CD1c-positive myeloid dendritic cell (primary cell): Measurements from ENCODE around the gene SUGCT.

ENCODE experiments used
- DNase-seq: peaks from one replicate; pipeline ENCODE4 v3.0.0-alpha.2; 2016; ENCODE audit errors: extremely low spot score

The SUGCT gene

GRCh38 chr7:40674316-40674715, 539.5 kb downstream of the SUGCT start:
- no peak for DNase-seq

- no peak for DNase-seq
These were observed 540.9 kb downstream of the SUGCT start for GRCh38 chr7:40675741-40676140.

- DNase-seq = no peak
These were observed 541.4 kb downstream of the SUGCT start for GRCh38 chr7:40676221-40676620.

GRCh38 chr7:40680657-40681056, 545.9 kb downstream of the SUGCT start:
- DNase-seq = no peak

GRCh38 chr7:40682696-40683095, 547.9 kb downstream of the SUGCT start:
- DNase-seq = no peak

- DNase-seq = no peak
These were observed 559.4 kb downstream of the SUGCT start for GRCh38 chr7:40694026-40694809.

- DNase-seq = no peak
These were observed 560.2 kb downstream of the SUGCT start for GRCh38 chr7:40694991-40695390.

GRCh38 chr7:40697653-40698052, 562.8 kb downstream of the SUGCT start:
- no peak for DNase-seq

GRCh38 chr7:40698214-40698920, 563.6 kb downstream of the SUGCT start:
- DNase-seq = no peak

- no peak for DNase-seq
These were observed 564.1 kb downstream of the SUGCT start for GRCh38 chr7:40698921-40699260.

GRCh38 chr7:40700653-40701421, 566.0 kb downstream of the SUGCT start:
- no peak for DNase-seq

- DNase-seq = no peak
These were observed 567.2 kb downstream of the SUGCT start for GRCh38 chr7:40701836-40702551.

GRCh38 chr7:40704172-40704571, 569.4 kb downstream of the SUGCT start:
- no peak for DNase-seq

GRCh38 chr7:40706829-40707228, 572.0 kb downstream of the SUGCT start:
- DNase-seq = no peak

GRCh38 chr7:40709062-40709964, 574.5 kb downstream of the SUGCT start:
- DNase-seq = no peak

GRCh38 chr7:40711706-40712105, 576.9 kb downstream of the SUGCT start:
- DNase-seq = no peak

GRCh38 chr7:40714363-40715052, 579.7 kb downstream of the SUGCT start:
- DNase-seq = no peak

- no peak for DNase-seq
These were observed 580.2 kb downstream of the SUGCT start for GRCh38 chr7:40715053-40715430.

GRCh38 chr7:40716052-40716451, 581.2 kb downstream of the SUGCT start:
- no peak for DNase-seq

- DNase-seq = peak; percentile 3
These were observed 582.4 kb downstream of the SUGCT start for GRCh38 chr7:40717242-40717641.
